IPS-18c (cell line): ENCODE data around the gene CADPS.

Experiments
- H3K4me3 ChIP-seq: 2 replicates; pipeline ENCODE4 v1.7.0; 2013; ENCODE audit warnings: low read depth, mild to moderate bottlenecking, low read length, moderate library complexity; ENCODE audit not compliant: insufficient read depth
- H3K9me3 ChIP-seq: one replicate; pipeline ENCODE4 v1.6.1; 2013; ENCODE audit warnings: mild to moderate bottlenecking, low read length, moderate library complexity; ENCODE audit not compliant: control insufficient read depth, insufficient read depth

The CADPS gene

GRCh38 chr3:62882676-62883200 lies 7.5 kb upstream of the CADPS start:
- Histone ChIP-seq H3K9me3 (no peaks in the 10 kb centered on the region), H3K4me3 (no peak overlapping the region)

- peak overlapping the region; percentile 81 for H3K4me3 ChIP-seq
- H3K9me3 ChIP-seq = no peaks in the 10 kb centered on the region
These were observed 848 bp upstream of the CADPS start for GRCh38 chr3:62876064-62876463.

- H3K9me3 ChIP-seq = no peaks in the 10 kb centered on the region
- peak overlapping the region; percentile 81 for H3K4me3 ChIP-seq
These were observed 364 bp upstream of the CADPS start for GRCh38 chr3:62875558-62876002.

- Histone ChIP-seq H3K9me3 (no peaks in the 10 kb centered on the region), H3K4me3 (peak overlapping the region; percentile 81)
These were observed 1.2 kb downstream of the CADPS start for GRCh38 chr3:62873761-62874710.

- no peaks in the 10 kb centered on the region for H3K9me3 ChIP-seq
- H3K4me3 ChIP-seq = peak overlapping the region; percentile 81
These were observed 1.8 kb downstream of the CADPS start for GRCh38 chr3:62873451-62873760.

GRCh38 chr3:62872318-62872717 lies 2.9 kb downstream of the CADPS start:
- H3K4me3 ChIP-seq = no peak overlapping the region
- no peaks in the 10 kb centered on the region for H3K9me3 ChIP-seq

GRCh38 chr3:62870321-62870720 lies 4.9 kb downstream of the CADPS start:
- Histone ChIP-seq H3K9me3 (no peaks in the 10 kb centered on the region), H3K4me3 (no peak overlapping the region)

- H3K4me3 ChIP-seq = no peak overlapping the region
- no peaks in the 10 kb centered on the region for H3K9me3 ChIP-seq
These were observed 11.6 kb downstream of the CADPS start for GRCh38 chr3:62863648-62864047.

GRCh38 chr3:62859203-62859791 lies 15.9 kb downstream of the CADPS start:
- H3K9me3 ChIP-seq = no peaks in the 10 kb centered on the region
- H3K4me3 ChIP-seq = no peak overlapping the region

GRCh38 chr3:62845996-62846395 lies 29.2 kb downstream of the CADPS start:
- Histone ChIP-seq H3K9me3 (no peaks in the 10 kb centered on the region), H3K4me3 (no peak overlapping the region)

GRCh38 chr3:62843508-62843907 lies 31.7 kb downstream of the CADPS start:
- Histone ChIP-seq H3K9me3 (no peaks in the 10 kb centered on the region), H3K4me3 (no peak overlapping the region)

GRCh38 chr3:62839748-62840147 lies 35.5 kb downstream of the CADPS start:
- H3K9me3 ChIP-seq = no peaks in the 10 kb centered on the region

GRCh38 chr3:62837145-62837787 lies 38.0 kb downstream of the CADPS start:
- H3K9me3 ChIP-seq = no peaks in the 10 kb centered on the region

More at GRCh38 chr3:62839748-62840147, 35.5 kb downstream of the CADPS start:
- no peak overlapping the region for H3K4me3 ChIP-seq

GRCh38 chr3:62835554-62836236 lies 39.5 kb downstream of the CADPS start:
- no peak overlapping the region for H3K4me3 ChIP-seq
- no peaks in the 10 kb centered on the region for H3K9me3 ChIP-seq

More at GRCh38 chr3:62837145-62837787, 38.0 kb downstream of the CADPS start:
- H3K4me3 ChIP-seq = no peak overlapping the region

GRCh38 chr3:62833538-62833937 lies 41.7 kb downstream of the CADPS start:
- Histone ChIP-seq H3K9me3 (no peaks in the 10 kb centered on the region), H3K4me3 (no peak overlapping the region)

GRCh38 chr3:62832553-62832952 lies 42.7 kb downstream of the CADPS start:
- Histone ChIP-seq H3K4me3 (no peak overlapping the region), H3K9me3 (no peaks in the 10 kb centered on the region)

GRCh38 chr3:62830727-62831322 lies 44.4 kb downstream of the CADPS start:
- no peaks in the 10 kb centered on the region for H3K9me3 ChIP-seq
- H3K4me3 ChIP-seq = no peak overlapping the region
